Measurements from ENCODE around the gene SMPD3.

Gene SMPD3

DNA sequence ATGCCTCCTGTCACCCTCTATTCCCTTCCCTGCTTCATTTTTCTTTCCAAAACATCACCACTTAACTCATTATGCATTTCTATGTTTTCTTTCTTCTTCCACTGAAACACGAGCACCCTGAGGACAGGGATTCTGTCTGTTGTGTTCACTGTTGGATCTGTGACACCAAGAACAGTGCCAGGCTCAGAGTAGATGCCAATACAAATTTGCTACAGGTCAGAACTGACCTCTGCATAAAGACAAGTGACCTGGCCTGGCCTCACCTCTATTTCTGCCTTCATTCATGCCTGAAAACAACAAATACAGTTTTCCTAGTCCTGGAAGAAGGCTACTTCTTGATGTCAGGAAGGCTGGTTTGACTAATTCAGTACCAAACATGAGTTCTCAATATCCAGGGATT is 45.1 kb downstream of the SMPD3 start:
- DNase-seq, result no peak

DNA sequence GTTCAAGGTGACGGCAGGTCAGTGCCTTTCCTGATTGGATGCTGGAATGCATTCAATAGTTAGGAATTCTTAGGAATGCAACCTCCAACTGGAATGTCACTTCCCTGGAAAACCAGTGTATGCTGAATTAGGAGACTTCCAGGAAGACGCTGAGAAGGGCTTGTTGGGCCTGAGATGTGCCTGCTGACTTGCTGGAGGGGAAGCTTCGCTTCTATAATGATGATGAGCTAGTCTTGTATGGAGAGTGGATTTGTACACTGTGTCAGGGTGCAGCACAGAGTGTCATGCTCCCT is 45.6 kb downstream of the SMPD3 start:
- DNase-seq, result peak; percentile 21

DNA sequence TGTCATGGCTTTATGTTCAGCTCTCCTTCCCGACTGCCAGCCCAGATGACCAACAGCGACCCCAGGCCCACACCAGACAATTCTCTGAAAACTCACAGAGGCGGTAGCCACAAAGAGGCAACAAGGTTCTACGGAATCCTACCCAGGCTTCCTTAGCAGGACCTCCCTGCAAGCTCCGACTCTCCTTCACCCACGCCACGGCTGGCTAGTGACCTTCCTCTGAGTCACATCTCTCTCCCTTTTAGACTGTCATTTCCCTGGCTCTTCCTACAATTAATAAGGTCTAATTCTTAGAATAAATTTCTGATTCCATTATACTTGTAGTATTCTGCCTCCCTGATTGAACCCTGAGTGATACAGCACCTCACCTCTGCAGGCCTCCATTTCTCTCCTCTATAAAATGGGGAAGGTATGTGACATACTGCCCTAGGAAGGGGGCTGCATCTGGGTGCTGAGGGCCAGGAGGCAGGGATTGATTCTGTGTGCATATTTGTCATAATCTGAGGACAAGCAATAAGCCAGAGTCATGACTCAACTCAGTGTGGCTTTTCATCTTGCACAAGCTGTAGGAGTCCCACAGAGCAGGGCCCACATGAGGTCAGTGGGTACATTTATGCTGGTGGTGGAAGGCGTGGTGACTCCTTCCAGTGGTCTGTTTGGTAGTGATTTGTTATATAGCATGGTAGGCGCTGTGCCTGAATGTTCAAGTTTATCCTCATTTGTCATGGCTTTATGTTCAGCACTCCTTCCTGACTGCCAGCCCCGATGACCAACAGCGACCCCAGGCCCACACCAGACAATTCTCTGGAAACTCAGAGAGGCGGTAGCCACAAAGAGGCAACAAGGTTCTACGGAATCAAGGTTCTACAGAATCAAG is 46.2 kb downstream of the SMPD3 start:
- DNase-seq, result peak; percentile 67

DNA sequence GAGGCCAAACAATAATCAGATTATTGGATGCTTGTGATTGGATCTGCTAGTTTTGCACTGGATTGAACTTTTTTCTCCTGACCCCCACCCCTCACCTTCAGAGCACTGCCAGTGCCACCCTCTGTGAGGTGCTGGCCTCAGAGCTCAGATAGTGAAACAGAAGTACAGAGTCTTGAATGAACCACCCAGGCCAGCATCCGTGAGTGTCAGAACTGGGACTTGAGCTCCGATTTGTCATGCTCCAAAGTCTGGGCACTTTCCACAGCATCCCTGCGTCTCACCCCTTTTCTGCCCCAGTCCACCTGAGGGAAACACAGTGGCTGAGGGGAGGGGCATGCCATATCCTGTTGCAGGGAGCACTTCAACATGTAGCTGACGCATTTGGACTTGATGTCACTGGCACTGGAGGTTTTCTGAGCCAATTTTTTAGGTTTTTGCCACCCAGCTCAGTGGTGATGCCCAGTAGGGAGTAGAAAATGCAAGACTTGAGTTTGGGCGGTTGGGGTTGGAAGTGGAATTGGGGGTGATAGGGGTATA is 47.3 kb downstream of the SMPD3 start:
- DNase-seq, result no peak

DNA sequence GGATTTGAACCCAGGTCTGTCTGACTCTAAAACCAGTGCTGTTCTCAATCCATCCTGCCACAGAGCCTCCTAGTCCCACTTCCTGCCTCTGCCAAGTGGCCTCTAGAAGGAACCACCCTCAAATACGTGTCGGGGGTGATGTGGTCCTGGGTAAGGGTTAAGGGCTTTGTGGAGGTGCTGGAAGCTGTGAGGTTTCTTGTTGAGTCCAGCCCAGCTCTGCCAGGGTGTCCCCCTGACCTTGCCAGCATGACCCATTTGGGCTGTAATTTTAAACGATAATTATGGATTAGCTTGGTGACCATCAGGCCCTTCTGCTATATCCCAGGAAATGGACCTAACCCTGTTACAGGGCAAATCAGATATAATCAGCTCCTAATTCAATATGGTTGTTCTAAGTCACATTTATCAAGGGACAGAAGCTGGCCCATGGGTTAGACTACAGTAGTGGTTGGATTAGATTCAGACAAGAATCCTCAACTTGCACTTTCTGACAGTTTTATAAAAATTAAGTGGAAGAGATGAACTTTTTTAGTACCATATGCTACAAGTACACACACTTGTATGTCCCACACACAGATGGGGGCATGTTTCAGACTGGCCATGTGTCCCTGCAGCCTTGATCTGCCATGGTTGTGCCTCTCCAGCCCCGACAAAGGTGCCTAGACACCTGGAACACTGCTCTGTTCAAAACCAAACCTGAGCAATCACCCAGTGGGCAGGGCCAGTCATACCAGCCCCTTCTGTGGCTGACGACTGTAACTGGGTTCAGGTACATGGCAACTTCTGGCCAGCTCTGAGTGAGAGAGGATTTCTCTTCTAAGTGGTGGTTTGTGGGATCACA is 48.0 kb downstream of the SMPD3 start:
- DNase-seq, result no peak

DNA sequence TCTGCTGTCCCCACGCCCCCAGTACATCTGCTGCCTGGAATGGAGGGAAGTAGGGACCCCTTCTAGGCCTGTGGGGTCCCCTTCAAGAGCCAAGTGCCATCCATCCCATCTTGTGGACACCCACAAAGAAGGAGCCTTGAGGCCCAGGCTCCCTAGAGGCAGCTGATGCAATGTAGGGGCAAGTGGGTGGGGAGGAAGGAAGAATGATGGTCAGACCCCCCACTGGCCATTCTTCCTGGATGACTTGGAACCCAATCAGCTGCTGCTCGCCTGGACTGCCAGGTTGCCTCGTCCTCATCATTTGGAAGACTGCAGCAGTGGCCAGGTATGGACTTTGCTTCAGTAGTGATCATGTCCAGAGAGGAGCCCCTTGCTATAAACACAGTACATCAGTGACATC is 48.9 kb downstream of the SMPD3 start:
- DNase-seq, result peak; percentile 47

DNA sequence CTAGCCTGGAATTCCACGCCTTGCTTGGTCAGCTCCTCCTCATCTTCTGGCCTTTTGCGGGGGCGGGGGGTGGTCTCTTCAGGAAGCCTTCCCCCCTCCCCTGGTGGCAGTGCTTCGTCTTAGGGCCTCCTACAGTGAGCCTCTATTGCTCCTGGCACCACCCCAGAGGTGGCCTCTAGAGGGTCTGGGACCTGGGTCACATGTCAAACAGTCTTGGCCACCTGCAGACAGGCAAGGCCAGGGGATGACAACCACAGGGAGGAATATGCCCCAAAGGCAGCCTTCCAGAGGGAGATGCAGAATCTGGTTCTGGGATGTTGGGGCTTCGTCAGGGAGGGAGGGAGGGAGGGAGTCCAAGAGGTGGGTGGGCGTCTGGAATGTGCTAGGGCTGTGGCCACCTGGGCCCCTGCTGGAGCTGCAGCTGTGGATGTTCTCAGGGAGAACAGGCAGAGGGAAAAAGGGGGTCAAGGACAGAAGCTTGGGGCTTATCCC is 50.6 kb downstream of the SMPD3 start:
- no peak for DNase-seq

DNA sequence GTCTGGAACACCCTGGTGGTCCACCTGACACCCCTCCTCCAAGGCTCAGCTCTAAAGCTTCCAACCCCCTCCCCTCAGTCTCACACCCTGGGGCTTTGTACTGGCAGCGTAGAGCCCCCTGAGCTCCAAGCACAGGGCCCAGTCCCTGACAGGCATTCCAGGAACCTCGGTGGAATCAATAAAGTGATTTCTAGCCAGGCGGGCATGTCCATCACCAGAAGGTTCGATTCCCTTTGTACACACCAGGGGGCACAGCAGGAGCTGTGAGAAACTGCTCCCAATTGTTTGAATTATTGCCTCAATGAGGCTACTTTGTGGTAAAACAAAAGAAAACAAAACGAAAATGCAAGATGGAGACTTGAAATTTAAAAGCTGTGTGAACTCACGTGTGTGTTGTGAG is 51.8 kb downstream of the SMPD3 start:
- DNase-seq, result peak; percentile 48

DNA sequence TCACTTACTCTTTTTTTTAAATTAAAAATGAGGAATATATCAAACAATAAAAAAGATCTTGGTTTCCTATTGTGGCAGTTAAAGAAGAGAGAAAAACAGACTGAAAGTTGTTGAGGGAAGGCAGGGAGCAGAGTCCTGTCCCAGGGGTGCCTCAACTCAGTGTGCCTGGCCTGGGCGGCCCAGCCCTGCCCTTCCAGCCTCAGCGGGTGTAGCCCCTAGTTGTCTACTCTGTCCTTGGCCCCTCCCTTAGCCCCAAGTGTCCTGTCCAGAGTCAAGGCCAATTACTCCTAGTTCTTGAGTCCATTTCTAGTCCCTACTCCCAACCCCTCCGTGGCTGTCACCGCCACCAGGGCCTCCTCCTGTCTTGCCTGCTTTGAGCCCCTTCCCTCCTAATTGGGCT is 52.5 kb downstream of the SMPD3 start:
- DNase-seq, result no peak

DNA sequence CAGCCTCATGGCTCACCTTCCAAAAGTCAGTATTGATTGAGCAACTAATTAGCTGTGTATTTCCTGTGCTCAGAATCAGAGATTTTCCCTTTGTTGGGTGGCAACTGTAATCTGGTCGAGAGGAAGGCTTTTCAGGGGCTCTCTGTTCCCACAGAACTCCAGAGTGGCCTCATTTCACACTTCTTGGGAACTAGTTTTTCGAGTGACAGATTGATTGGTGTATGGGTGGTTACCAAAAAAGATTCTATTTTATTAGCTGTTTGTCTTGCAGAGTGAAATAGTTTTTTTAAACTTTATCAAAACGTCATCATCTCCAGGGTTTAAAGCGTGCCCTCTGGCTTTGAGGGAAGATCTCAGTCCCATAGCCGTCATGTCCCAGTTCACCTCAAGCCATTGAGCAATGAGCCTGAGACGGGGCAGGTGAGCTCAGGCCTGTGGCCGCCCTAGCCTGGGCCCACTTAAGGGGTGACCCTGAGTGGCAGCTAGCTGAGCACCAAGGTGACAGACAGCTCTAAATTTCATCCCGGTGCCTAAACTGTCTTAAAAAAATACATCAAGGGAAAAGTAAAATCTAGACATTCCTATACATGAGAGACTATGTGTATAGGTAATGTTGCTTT is 53.0 kb downstream of the SMPD3 start:
- DNase-seq, result no peak

DNA sequence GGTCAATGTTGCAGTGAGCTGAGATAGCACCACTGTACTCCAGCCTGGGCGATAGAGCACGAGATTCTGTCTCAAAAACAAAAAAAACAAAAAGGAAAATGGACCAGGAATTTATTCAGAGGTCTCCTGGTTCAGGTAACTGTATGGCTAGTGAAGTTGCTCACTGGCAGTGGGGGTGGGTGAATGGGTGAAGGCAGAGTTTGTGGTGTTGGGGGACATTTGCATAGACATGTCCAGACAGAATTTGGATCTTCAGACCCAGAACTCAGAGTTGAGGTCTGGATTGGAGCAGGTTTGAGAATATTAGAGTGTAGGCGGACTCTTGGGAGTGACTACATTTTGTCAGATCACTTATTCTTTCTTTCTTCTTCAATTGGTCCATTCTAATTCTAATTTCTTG is 55.0 kb downstream of the SMPD3 start:
- no peak for DNase-seq

DNA sequence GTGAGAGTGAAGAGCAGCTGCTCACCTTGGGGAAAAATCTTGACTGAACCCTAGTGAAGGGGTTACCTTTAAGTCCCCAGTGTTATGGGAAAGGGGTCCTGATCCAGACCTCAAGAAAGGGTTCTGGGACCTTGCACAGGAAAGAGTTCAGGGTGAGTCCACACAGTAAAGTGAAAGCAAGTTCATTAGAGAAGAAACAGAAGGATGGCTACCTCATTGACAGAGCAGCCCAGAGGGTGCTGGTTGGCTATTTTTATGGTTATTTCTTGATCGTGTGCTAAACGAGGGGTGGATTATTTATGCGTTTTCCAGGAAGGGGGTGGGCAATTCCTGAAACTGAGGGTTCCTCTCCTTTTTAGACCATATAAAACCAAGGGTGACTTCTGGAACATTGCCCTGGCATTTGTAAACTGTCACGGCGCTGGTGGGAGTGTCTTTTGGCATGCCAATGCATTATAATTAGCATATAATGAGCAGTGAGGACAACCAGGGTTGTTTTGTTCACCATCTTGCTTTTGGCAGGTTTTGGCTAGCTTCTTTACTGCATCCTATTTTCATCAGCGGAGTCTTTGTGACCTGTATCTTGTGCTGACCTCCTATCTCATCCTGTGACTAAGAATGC is 58.4 kb downstream of the SMPD3 start:
- DNase-seq, result no peak

DNA sequence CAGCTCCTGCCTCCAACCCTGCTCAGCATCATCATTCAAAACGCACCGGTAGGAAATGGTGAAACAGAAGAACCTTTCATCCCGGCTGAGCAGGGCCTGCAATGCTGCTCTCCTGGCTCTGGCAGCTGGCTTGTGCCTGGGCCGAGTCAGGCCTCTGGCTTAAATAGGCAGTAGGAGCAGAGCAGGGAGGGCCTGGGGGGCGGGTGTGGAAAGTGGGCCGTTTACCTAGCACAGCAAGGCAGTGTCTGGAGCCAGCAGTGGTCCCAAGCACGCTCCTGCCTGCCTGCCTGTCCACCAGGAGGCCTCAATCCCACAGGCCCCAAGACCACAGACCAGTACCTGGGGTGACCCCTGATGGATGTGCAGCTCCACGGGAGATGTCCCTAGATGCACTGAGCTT is 59.3 kb downstream of the SMPD3 start:
- no peak for DNase-seq

DNA sequence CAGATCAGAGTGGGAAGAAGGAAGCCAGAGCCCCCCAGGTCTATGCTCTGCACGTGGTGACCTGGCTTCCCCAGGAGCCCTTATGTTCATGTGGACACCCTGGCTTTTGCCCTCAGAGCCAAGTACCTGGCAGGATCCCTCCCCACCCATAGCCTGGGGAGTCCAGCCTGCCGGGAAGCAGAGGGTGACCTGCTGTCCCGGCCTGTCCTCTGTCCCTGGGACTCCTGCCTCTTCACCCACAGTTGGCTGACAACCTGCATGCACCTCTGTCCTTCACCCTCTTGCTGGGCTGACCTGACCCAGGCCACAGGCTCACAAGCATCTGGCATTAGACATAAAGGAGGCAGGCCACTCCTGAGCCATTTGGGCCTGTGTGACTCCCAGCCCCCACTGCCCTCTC is 60.2 kb downstream of the SMPD3 start:
- DNase-seq, result no peak

DNA sequence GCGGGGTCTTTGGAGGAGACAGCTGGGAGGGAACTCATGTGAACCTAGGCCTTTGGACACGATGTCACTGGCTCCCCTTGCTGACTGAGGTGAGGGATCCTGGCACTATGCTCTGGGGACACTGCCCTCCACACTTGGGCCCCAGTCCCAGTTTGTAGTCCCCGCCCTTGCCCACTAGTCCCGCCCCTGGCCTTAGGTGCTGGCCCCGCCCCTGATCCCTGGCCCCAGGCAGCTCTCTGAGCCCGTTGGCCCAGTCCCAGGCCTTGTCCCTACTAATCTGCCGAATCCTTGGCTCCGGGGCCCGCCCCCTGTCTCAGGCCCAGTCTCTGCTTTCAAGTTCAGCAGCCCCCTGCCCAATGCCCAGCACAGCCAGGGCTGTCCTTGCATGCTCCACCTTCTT is 61.0 kb downstream of the SMPD3 start:
- DNase-seq, result no peak

DNA sequence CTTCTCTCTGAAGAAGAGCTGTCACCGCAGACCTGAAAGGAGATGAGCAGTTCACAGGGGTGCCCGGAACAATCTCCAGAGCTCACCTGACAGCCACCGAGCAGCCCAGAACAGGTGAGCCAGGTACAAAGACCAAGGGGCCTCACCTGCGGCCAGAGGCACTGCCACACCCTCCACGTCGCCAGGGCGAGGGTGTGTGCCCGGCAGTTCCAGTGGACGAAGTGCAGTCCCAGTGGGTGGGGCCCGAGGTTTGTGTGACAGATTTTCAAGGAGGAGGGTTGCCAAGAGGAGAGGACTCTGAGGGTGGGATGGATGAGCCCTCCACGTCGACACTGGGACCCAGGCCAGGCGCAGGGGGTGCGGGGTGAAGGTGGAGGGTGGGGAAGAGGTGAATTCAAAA is 61.7 kb downstream of the SMPD3 start:
- DNase-seq, result no peak

DNA sequence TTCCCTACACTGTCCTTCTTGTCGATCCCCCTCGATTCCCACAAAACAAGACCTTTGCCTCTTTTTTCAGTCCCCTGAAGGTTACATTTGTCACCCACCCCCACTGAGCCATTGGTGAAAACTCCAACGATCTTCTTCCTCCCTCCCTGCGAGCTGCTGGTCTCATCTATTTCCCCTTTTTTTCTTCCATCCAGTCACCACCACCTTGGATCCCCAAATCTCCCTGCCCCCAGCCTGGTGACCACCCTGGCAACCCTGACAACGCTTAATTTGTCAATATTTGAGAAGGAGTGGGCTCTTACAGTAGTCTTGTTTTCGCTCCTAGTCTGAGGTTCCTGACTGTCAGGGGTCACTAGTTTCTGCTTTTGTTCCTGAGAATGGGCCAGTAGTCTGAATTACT is 62.9 kb downstream of the SMPD3 start:
- no peak for DNase-seq

DNA sequence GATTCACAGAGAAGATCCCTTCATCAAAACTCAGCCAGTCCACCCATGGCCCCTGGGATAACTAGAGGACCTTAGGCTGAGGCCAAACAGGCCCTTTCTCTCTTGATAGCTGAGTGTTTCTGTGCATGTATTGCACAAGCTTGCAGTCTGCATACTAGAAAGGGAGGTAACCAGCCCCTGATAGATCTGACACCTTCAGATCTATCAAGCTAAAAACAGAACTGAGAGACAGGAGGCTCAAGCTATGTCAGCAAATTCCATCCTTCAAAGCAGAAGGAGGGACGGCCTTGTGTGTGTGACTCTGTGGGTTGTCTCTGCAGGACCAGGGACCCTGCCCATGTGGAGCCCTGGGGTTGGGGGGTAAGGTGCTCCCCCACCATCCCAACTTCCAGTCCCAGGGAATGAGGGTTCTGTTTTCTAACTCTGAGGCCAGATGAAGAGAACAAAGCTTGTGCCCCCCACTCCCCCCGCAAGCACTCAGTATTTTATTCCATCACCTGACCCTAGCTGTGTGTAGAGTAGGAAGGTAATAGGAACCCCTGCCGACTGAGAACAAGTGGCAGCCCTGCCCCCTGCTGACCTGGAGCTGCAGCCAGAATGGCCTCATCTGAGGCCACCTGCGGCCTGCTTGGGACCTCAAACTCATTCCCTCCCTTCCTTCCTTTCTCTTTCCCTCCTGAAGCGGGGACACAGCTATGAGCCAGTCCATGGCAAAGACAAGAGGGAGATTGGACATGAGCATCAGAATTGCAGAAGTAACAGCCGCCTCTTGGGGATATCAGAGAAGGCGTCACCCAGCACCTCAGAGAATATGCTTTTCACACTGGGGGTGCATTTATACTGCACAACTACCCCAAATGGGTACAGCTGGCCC is 63.8 kb downstream of the SMPD3 start:
- DNase-seq, result no peak

DNA sequence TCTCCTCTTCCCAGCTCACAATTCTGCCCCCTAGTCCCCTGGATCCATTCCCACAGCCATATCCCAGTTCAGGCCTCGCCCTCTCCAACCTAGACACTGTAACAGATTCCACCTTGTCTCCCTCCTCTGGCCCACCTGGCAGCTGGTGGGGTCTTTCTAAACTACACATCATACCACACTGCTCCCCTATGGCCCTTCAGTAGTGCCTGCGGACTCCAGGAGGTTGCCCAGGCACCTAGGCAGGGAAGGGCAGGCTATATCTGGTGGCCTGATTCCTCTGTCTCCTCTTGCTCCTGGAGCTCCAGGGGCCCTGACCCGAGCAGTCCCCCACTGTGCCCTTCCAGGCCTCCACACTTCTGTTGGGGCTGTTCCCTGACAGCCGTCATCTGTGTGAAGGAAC is 64.5 kb downstream of the SMPD3 start:
- DNase-seq, result no peak

DNA sequence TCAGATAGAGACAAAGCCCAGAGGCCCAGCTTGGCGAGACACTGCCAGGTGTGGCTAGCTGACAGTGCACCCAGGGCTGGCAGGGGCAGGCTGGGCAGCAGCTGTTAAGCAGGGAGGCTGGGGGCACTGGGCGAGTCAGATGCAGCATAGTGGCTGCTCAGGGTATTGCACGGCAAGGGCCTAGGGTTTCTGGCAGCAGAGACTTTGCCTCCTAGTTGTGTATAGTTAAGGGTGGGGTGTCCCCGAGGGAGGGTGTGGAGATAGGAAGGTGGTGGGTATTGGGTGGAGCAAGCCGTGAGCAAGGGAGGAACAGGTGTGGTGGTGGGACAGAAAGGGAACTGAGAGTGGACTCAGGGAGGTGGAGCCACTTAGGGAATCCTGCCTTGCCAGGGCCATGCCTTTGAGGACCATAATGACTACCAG is 66.0 kb downstream of the SMPD3 start:
- DNase-seq, result no peak

DNA sequence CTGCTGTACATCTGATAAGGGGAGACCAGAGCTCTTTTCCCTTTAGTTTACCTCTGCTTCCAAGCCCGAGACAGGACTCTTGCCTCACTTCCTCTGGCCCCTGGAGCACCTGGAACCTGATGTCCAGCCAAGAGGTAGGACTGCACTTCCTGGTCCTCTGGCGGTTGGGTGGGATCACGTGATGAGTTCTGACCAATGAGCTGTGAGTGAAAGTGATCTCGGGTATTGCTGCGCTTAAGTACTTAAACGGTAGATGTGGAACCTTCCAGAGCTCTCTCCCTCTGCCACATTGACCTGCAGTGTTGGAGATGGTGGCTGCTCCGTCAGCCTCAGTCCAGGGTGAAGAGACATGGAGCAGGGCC is 67.0 kb downstream of the SMPD3 start:
- no peak for DNase-seq
